HEK293T (cell line): ENCODE results near the gene VARS2.
"Not testable (repeated sequence)": the region's sequence is repeated elsewhere in the genome, so short reads cannot be mapped to it uniquely, and the experiment has no call there.

Experiments used
- CTCF ChIA-PET: fragments of 350-600 bp; formaldehyde crosslinking; extraction: SDS; loops from one replicate; lab custom pipeline; 2021; ENCODE audit warnings: antibody characterized with exemption, inconsistent platforms; lab: Yijun Ruan, JAX
- POLR2A ChIA-PET: fragments of 350-600 bp; formaldehyde crosslinking; extraction: SDS; loops from one replicate; lab custom pipeline; 2020; ENCODE audit warnings: antibody characterized with exemption, inconsistent platforms; lab: Yijun Ruan, JAX
- DNase-seq: peaks from one replicate; pipeline ENCODE4 v3.0.0; 2012; ENCODE audit warnings: mixed read lengths; ENCODE audit errors: extremely low spot score
- ARNT ChIP-seq: fragments of 450-650 bp; IDR thresholded peaks from 2 replicates; pipeline ENCODE4 v1.6.1; 2017; ENCODE audit warnings: mild to moderate bottlenecking
- BHLHE40 ChIP-seq: fragments of 450-650 bp; IDR thresholded peaks from 2 replicates; pipeline ENCODE4 v1.6.1; 2016; ENCODE audit warnings: mild to moderate bottlenecking, moderate library complexity, borderline replicate concordance
- CTBP1 ChIP-seq: fragments of 450-650 bp; IDR thresholded peaks from 2 replicates; pipeline ENCODE4 v1.6.1; 2016; ENCODE audit warnings: borderline replicate concordance
- ELF4 ChIP-seq: fragments of 450-650 bp; IDR thresholded peaks from 2 replicates; pipeline ENCODE4 v1.6.1; 2017; ENCODE audit warnings: antibody characterized with exemption
- FOXA1 ChIP-seq: fragments of 450-650 bp; IDR thresholded peaks from 2 replicates; pipeline ENCODE4 v1.6.1; 2016; ENCODE audit warnings: mild to moderate bottlenecking
- FOXK2 ChIP-seq: fragments of 450-650 bp; IDR thresholded peaks from 2 replicates; pipeline ENCODE4 v1.6.1; 2016; ENCODE audit warnings: mild to moderate bottlenecking
- FOXM1 ChIP-seq: fragments of 450-650 bp; IDR thresholded peaks from 2 replicates; pipeline ENCODE4 v1.6.1; 2017; ENCODE audit warnings: mild to moderate bottlenecking, borderline replicate concordance
- HDGF ChIP-seq: fragments of 450-650 bp; IDR thresholded peaks from 2 replicates; pipeline ENCODE4 v1.6.1; 2017; ENCODE audit warnings: antibody characterized with exemption, borderline replicate concordance
- L3MBTL2 ChIP-seq: fragments of 450-650 bp; conservative IDR thresholded peaks from 2 replicates; pipeline ENCODE4 v1.6.1; 2016; ENCODE audit warnings: mild to moderate bottlenecking
- LEF1 ChIP-seq: fragments of 450-650 bp; IDR thresholded peaks from 2 replicates; pipeline ENCODE4 v1.6.1; 2017; ENCODE audit warnings: mild to moderate bottlenecking, borderline replicate concordance
- NFRKB ChIP-seq: fragments of 450-650 bp; IDR thresholded peaks from 2 replicates; pipeline ENCODE4 v1.6.1; 2016; ENCODE audit warnings: mild to moderate bottlenecking, moderate library complexity
- PKNOX1 ChIP-seq: fragments of 450-650 bp; IDR thresholded peaks from 2 replicates; pipeline ENCODE4 v1.6.1; 2016
- SP1 ChIP-seq: fragments of 450-650 bp; IDR thresholded peaks from 2 replicates; pipeline ENCODE4 v1.6.1; 2017
- SUZ12 ChIP-seq: fragments of 450-650 bp; IDR thresholded peaks from 2 replicates; pipeline ENCODE4 v1.6.1; 2016; ENCODE audit warnings: mild to moderate bottlenecking
- ZNF384 ChIP-seq: fragments of 450-650 bp; IDR thresholded peaks from 2 replicates; pipeline ENCODE4 v1.6.1; 2016

VARS2 gene

DNA sequence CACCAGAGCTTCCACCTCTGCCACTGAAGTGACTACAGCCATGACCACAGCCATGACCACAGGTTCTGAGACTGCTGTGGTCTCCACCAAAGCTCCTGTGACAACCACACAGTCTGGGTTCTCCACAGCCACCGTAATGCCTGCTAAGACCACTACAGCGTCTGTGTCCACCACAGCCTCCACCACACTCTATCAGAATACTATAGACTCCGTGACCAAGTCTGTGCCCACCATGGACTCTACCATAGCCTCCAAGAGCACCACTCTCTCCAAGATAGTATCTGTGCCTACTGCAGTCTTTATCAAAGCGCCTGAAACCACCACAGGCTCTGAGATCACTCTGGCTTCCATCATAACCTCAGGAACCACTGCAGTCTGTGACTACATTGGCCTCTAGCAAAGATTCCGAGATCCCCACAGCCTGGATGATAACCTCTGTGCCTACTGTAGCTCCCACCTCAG lies 51.1 kb downstream of the VARS2 start:
- ChIA-PET CTCF (no interaction called here), POLR2A (no interaction called here)
- DNase-seq, result no peak

DNA sequence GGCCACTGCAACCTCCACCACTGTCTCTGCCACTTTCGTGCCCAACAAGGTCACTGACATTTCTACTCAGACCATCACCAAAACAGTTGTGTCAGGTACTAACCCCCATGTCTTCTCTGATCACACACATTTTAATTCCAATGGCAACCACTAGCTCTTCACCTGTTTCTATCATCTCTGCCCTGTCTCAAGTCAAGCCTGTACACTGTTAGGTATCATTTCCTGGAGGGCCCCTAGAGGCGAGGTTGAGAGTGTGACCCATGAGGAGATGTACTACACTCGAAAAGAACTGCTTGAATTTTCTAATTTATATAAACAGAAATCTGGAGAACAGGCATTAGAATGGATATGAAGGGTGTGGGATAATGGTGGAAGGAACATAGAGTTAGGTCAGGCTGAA lies 52.1 kb downstream of the VARS2 start:
- ChIA-PET CTCF (no interaction called here), POLR2A (no interaction called here)
- TF ChIP-seq LEF1 (no peak), HDGF (no peak), SP1 (no peak), CTBP1 (no peak), FOXM1 (no peak), ZNF384 (no peak)
- DNase-seq, result no peak

More for the DNA sequence above, 51.1 kb downstream of the VARS2 start:
- TF ChIP-seq CTBP1 (no peak), HDGF (no peak), SP1 (no peak), FOXK2 (no peak)

GRCh38 chr6:30969171-30969570 lies 55.1 kb downstream of the VARS2 start:
- POLR2A ChIA-PET, DNase-seq: not testable (repeated sequence)
- CTCF ChIA-PET, result interaction anchor here (1.1 kb wide), 2 partner anchors 13 to 54 kb away, joined by 3 read pairs; no protein-coding TSS in a partner anchor

- ChIA-PET POLR2A (no interaction called here), CTCF (no interaction called here)
- TF ChIP-seq NFRKB (no peak), FOXK2 (no peak), PKNOX1 (no peak), LEF1 (no peak), HDGF (no peak), ELF4 (no peak), FOXM1 (no peak), SP1 (no peak), ARNT (no peak), CTBP1 (no peak)
- DNase-seq, result no peak
Observed at GRCh38 chr6:30970946-30971345, 56.9 kb downstream of the VARS2 start.

DNA sequence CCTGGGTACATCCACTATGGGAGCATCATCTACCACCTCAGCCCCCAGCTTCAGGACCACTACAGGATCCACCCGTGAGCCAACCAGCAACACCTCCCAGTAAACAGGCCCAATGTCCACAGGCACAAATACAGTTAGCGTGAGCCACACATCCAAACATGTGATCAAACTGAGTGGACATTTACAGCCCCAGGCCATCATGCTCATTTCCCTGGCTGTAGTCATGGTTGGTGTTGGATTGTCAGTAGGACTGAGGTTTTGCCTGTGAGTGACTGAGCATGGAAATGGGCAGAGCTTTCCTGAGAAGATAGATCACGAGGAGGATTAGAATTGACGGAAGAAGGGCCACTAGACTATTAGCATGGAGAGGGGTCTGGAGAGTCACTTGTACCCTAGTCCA lies 58.8 kb downstream of the VARS2 start:
- CTCF ChIA-PET, result interaction anchor here (0.6 kb wide), 1 partner anchor 14 kb away, joined by 8 read pairs; no protein-coding TSS in a partner anchor
- TF ChIP-seq ELF4 (no peak), FOXM1 (no peak), FOXA1 (no peak), BHLHE40 (no peak)
- DNase-seq, result no peak
- POLR2A ChIA-PET, result interaction anchor here (1.6 kb wide), 1 partner anchor 17 kb away, joined by 3 read pairs; no protein-coding TSS in a partner anchor

DNA sequence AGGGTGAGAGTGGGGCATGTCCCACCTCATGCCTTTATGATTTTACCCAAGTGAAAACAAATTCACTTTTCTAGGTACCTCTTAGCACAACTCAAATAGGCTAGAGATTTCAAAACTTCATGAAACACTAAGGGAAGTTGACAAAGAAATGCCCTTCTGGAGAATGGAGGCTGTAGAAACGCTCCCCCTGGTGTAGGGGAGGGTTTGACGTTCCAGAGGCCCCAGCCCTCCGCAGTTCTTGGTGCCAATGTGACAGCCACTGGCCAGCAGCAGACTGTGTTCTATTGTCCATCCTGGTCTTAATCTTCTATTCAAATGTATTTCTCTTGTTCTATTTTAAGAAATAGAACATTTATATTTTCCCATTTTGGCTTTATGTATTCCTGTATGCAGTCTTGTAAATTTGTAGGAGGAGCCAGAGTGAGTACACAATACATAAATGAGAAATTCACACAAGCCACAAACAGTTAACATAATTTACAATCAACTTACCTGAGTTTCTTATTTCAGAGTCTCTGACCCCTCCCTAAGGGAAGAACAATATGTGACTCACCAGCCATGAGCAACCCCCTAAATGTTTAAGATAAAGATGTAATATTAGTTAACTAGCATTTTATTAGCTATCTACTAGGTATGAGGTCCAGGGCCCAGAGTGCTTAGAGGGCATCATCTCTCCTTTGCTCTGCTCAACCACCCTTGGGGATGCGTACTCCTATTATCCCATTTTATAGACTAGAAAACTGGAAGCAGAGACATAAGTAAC lies 60.6 kb downstream of the VARS2 start:
- TF ChIP-seq CTBP1 (no peak), PKNOX1 (no peak), BHLHE40 (no peak), FOXA1 (no peak), FOXM1 (no peak), NFRKB (no peak), LEF1 (no peak), L3MBTL2 (no peak), SP1 (no peak), SUZ12 (no peak), ELF4 (no peak)
- DNase-seq, result no peak
- POLR2A ChIA-PET, result no interaction called here
- CTCF ChIA-PET, result interaction anchor here (0.6 kb wide), 2 partner anchors 29 to 41 kb away, joined by 3 read pairs; no protein-coding TSS in a partner anchor
